ENCODE data around the gene LNX2.

LNX2 gene

DNA sequence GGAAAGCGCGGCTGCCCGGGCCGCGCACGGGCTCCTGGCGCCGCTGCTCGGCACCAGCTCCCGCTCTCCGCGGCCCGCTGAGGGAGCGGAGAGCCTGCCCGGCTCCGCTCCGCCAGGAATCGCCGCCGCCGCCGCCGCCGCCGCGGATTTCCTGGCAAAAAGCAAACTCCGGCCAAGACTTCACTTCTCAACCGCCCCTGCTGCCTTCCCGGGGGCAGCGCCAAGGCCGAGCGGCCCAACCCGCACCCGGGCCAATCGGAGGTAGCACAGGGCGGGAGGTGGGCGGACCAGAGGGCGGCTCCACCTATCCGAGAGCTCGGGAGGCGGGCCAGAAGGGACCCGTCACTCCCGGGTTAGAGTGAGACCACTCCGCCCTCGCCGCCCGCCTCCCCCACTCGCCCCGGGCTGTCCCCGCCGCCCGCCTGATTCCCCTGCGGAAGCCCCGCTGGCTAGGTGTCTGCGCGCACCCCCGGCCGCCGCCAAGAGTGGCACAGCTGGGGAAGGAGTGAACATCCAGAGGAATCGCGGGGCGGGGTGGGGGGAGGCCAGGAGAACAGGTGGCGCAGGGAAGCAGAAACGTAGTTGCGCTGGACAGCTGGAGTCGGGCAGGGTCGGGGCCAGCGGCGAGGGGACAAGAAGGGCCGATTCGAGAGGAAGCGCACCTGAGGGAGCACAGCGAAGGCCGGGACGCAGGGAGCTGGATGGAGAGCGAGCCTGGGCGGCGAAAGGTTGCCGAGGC lies at the start of gene LNX2:
Gene LNX2 (minus strand): TSS at position 153 of the 739 bp plus-strand sequence. CDS start 38,826 bp downstream, outside the sequence.
- DNase-seq, result peak; percentile 95 to 96

DNA sequence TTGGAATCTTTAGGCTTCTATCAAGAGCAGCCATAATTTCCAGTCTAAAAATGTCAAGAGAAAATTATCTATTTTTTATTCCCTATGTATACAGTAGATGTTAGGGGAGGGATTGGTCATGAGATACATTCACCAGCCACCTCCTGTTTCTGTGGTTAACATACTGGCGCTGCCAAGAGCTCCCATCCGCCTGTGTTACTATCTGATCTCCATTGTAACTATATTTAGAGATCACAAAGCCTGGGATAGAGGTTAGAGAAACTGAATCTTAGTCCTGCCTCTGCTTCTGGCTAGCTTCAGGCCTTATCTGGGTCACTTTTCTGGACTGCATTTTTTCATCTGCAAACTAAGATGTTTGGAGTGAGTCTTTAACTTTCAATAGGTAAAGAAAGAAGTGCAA lies 47.6 kb upstream of the LNX2 start:
- DNase-seq, result no peak

DNA sequence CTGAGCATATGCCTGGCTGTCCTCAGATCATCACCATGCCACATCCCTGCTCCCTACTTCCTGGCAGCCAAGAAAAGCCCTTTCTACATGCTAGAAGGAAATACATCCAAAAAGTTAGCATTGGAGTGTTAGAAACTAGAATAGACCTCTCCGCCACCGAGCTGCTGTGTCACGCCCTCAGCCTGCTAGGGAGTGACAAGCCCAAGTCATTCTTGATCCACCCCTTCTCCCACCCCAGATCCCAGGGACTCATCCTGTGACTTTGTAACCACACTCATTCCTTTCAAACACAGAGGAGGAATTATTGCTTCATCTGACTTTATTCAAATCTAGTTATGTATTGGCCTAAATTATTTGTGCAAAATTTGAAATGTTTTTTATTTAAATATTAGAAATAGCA lies 46.6 kb upstream of the LNX2 start:
- DNase-seq, result no peak

DNA sequence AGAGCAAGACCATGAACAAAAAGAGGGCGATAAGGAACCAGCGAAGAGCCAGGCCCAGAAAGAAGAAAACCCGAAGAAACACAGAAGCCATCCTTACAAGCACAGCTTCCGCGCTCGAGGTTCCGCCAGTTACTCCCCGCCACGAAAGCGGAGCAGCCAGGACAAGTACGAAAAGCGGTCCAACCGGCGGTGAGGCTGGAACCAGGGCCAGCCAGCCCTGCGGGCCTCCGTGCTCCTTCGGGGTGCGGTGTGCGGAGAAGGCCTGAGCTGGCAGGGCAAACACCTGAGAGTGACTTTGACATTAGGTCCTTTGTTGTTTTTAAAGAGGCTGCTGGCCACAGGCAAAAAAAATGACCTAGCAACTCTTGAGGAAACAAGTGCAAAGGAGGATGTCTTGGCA lies 45.4 kb upstream of the LNX2 start:
- DNase-seq, result no peak

DNA sequence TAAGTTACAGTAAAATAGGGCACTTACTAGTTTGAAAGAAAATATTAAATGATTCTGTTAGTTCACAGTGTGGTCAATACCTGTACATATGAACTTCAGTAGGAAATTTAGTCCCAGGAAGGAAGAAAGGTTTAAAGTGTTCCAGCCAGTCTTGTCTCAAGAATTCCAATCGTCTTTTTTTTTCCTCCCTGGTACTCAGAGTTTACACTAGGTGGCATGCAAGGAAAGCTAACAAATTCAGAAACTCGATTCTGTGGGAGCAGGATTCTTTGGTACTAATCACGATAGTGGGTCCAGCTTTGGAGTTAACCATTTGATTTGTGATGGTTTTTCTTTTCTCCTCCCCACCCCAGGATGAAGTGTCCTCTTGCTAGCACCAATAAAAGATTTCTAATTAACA lies 45.0 kb upstream of the LNX2 start:
- DNase-seq, result no peak

DNA sequence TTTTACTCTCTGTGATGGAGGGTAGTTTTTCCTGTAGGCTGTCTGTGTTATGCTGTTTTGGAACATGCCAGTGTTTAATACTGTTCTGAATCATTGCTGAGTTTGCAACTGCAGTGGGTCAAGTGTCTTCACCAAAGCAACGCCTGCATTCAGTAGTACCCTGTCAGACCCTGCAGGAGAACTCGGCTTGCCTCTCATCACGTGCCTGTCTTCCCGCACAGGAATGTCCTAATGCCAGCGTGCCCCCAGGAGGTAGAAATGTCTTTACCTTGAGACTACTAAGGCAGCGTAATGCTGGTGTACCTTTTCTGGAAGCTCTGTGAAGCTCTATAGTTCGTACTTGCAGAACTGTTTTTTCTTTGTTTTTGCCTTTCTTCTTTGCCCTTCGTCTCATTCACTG lies 43.6 kb upstream of the LNX2 start:
- DNase-seq, result no peak

DNA sequence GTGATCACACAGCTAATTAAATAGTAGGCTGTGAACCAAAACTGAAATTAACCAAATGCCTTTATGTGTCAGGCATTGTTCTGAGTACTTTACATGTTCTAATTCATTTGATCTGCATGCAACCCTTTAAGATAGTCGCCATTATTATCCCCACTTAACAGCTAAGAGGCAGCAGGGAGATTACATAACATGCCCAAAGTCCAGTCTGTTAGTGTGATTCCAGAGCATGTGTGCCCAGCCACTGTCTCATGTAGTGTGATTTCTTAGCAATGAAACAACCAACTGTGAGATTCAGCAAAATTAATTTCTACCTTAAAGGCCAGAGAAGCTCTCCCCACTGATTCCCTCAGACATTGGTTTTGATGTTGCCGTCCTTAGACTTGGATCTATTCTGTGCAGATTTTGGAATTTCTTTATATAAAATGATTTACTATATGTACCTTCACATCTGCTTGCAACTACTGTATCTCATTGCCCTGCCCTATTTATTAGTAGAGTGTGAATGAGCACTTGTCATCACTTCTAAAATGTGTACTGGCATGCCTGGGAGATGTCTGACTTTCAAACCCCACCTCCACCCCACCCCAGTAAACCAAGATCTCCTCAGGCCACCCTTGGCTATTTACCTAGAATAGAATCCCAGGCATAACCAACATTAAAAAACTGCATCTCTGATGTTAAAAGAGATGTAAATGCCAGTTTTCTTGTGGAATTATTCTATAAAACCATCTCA lies 42.6 kb upstream of the LNX2 start:
- no peak for DNase-seq

DNA sequence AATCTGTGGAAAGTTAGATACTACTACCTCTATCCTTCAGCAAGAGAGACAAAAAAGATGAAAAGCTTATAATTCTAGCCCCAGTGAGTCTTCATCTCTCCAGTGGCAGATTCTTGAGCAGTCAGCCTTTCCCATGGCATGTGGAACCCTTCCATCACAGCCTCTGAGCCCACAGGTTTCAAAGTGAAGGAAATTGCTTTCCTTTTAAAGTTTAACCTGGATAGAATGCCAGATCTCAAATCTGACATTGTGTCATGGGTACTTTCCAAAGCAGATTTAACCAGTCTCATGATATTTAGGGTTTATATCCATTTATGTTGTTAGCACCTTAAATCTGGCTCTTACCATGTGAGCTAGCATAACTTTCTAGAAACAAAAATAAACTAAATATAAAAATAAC lies 40.7 kb upstream of the LNX2 start:
- no peak for DNase-seq

DNA sequence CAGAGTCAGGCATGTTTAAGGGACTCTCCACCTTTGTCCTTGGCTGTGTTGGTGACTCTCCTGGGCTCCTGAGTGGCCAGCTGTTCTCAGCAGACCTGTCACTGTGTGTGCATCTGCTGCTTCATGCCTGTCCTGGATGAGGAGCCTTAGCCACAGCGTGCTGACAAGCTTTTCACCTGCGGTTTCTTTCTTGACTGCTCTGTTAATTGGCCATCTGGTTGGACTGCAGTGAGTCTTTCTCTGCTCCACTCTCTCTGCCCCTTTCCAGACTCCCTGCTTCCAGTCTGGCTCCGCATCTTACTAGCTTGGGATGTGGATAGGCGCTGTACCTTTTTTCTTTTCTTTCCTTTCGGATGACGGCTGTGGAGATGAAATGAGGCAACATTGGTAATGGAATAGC lies 40.2 kb upstream of the LNX2 start:
- DNase-seq, result no peak

DNA sequence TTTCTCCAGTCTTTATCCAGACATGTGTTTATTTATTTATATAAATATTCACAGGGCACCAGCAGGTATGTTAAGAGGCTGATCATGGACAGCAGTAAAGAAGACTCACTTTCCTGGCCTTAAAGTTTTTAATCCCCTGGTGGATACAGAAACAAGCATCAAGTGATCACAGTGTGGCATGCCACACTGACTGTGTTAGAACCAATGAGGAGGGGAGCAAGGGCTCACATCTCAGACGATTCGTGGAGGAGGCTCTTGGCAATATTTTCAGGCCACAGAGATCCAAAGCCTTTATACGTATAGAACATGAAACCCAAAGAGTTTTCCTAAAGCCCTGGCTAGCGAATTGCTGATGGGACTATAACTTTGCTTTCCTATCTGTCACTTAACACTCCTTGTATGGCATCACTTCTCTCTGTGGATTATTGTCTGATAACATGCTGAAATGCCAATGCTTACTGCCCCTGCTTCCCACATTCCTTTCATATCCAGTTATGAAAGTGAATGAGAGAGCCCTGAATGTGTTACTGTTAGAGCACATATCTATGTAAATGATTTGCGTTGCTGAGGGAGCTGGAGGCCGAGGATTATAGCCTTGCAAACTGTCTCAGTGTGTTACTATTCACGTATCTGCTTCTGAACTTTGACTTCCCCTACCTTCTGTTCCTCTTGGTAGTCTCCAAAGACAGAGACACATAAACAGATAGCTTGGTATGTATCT lies 39.0 kb upstream of the LNX2 start:
- DNase-seq, result no peak

DNA sequence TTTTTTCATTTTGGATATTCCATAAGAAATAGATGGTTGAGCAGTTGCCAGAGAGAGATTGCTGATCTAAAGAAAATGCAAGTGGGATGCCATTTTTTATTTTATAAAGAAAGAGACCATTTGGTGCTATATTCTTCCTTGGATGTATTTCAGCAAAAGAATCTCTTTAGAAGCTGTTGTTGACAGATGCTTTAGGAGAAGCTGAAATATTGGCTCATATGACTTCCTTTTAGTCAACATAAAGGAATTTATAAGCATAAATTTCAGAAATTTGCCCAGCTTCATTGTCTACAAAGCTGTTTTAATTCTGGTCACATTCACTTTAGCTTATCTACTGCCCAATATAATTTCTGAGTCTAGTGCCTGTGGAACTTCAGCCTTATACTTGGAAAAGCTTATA lies 38.2 kb upstream of the LNX2 start:
- no peak for DNase-seq

DNA sequence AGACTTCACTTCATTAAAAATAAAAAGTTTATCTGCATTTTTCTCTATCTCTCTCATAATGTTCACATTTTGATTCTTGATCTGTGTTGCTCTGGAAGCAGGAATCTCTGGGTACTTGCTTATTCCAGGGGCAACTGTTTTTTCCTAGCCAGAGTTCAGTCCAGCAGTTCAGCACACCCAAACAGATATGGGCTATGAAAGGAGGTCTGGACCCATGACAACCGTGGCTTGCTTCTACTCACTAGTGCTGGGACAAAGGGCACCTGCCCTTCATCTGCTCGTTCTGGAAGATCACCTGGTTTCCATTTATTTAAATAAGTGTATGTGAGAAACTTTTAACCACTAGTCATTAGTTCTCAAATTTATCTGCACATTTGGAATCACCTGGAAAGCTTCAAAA lies 37.4 kb upstream of the LNX2 start:
- DNase-seq, result no peak

DNA sequence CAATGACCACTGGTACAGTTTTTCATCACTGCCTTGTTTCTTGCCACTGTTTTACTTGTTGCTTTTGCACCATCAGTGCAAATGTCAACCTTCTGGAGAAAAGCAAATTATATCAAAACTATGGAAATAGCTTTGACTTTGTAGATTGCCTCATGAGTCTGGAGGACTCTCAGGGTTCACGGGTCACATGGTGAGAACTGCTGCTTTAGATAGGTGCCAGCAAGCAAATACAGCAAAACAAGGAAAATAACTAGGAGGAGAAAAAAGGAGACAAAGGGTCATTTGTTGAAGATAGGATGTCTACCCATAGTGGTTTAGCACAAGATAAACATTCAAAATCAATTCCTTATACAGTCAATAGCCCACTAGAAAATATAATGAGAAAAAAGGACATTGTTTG lies 34.5 kb upstream of the LNX2 start:
- no peak for DNase-seq

DNA sequence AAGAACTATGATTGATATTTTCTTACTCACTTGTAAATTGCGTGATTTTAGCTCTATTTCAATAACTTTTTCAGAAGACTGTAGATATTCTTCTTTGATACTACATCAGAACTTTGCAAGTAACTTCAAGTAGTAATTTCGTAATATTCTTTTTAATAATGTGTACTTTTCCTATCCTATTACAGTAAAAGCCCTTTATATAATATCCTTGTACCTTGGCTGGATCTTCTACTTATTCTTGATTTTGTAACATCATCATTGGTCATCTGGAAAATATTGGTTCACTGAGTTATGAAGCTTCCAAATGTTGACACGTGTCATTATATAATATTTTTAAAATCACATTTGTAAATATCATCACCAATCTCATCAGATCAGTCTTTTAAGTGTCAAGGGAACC lies 33.7 kb upstream of the LNX2 start:
- DNase-seq, result no peak

DNA sequence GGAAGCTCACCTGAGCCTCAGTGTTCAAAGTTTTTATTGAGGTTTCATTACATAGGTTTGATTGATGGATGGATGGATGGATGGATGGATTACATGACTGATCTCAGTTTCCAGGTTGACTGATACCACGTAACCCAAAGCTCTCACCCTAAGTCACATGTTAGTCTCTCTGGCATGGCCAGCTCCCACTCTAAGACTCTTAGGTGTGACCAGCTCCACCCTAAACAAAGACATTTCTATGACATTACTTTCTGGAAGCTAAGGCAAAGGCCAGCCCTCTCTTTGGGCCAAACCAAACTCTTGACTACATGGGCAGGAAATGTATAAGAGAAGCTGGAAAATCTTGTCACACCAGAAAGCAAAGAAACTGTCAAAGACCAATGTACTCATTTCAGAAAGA lies 30.0 kb upstream of the LNX2 start:
- no peak for DNase-seq

DNA sequence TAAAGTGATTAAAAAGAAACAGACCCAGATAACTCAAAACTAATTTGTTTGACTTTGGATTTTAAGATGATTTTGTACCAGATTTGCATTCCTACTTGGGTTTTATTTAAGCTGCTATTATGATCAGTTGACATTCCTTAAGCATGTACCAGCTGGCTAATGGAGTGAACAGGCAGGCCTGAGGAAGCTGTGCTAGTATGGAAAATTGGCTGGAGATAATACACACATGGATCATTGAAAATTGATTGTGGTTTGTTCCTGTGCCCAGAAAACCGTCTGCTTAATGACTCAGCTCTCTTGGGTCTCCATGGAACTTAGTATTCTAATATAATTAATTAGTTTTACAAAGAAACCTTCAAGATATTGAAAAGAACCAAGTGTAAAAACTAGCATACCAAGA lies 24.0 kb upstream of the LNX2 start:
- no peak for DNase-seq

DNA sequence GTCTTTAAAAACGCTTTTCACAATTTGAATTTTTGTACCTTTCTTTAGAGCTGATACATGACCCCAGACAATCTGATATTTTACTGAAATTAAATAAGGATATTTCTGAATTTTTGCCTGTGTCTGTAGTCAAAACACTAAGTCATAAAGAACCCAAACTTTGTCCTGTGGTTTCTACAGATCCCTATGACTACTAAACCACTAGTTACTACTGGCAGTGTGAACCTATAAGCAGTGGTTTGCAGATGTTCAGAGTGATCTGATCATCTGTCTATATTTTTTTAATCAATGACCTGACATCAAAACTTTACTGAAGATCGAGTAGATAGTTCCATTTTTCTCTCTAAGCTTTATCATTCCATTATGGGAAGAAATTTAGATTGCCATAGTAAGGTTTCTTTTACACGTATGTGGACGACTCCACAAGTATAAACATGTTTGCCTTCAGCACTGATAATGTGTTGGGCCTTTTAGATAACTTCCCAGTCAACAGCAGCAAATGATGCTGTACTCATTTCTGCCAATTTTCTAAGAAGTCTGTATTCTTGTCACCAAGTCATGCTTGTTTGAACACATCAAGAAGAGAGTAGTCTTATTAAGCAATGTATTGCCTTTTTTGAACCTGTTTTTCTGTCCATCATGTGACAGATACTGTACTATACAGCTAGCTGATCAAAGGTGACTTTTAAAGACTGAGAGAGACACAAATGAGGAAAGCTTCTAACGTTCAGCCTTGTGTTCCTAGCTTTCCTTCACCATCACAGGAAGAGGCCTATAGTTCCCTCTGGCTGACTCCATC lies 23.2 kb upstream of the LNX2 start:
- no peak for DNase-seq

DNA sequence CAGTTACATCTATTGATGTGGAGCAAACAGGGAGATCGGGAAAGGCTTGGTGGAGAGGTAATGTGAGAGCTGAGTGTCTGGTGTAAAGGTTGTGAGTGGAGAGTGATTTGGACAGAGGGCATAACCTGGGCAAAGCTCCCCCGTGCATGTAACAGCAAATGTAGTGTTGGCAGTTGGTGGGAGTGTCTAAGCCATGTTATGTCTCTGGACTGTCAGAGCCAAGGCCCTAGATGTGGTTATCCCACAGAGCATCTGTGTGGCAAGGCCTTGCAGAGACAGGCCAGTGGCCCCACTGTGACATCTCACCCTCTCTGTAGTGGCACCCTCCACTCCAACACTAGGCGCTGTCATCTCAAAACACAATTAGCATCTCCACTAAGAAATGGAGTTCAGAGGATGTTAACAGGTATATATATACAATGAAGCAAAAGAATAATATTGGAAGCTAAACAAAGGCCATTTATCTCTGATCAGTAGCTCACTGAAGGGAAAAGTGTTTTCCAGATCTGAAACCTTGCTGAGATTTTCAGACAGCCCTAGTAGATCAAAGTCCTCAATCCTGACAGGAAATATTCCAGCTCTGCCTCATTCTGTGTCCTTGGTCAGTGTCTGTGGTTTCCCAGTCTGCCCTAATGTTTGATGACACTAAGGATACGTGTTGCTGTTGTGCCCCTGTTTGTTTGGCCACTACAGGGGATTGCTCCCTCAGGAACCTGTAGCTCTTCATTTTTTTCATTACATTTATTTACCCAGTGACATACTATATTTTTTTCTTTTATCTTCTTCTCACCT lies 21.6 kb upstream of the LNX2 start:
- DNase-seq, result no peak

DNA sequence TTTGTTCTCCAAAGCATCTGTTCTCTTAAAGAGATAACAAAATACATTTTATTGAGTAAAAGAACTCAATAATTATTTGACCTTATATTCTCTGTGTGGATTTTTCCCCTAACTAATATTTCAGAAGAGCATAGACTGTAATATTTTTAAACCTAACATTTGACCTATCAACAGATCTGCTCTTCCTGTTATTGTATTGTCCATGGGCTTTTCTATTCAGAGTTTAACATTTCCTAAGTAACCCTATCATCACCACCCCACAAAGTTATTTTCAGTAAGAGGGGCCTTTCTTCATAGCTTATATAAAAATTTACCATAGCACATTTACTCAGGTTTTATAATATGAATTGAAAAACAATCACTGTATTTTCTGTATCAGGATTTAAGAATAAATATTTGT lies 18.9 kb upstream of the LNX2 start:
- no peak for DNase-seq

DNA sequence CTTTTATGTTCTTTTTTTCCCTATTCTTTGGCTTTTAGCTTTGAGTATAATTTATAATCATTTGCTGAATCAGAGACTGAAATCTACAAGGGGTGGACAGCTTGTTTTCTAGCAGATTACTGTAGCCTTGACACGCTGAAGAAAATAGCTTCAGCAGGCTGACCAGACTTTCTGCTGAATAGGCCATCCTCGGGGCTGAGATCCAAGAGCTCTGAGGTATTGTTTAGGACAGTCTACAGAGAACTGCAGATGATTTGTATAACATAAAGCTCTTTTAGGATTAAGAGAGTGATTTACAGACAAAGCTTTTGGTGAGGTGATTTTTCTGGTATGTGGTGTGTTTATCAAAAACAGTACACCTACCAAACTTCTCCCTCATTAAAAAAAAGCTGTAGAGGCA lies 18.2 kb upstream of the LNX2 start:
- DNase-seq, result no peak

DNA sequence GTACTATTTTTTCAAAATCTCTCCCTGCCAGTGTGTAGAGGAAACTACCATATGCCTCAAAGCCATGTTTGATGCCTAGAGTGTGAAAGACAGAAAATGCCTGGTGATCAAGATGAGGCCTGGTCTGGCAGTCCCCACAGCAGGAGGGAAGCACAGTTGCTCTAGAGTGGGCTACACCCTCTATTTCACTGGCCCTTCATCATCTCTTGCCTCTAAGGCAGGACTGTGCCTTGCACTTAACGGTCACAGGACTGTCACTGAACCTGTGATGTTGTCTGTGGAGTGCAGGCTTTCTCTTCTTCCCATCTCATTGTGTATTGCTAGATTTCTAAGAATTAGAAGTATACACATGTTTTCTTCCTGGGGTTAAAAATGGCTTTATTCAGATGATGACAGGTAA lies 17.7 kb upstream of the LNX2 start:
- DNase-seq, result no peak

DNA sequence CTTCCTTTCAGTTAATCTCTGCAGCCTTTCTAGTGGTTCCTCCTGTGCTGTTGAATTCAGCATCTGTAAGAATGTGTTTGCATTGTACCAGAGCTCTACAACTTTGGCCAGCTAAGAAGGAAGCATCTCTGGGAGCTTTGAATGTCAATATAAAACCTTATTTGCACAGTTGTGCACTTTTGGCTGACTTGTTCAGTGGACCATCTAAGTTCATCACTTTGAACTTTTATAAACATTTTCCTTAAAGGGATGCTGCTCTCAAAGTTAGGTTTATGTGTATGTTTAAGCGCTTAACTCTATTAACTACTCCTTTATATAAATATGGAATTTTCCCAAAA lies 16.9 kb upstream of the LNX2 start:
- no peak for DNase-seq

Data from stimulated activated CD4-positive, alpha-beta T cell treated with anti-CD3 and anti-CD28 coated beads, Interleukin-4, amount 100 ng/mL, for 4 hours (primary cell).